Liver (tissue), 3 donors: Measurements from ENCODE around the gene PDZK1.
A peak's percentile ranks its signal among the peaks of the same experiment; 100 is the strongest.

Source experiments
- CTCF ChIP-seq: fragments of 150-350 bp; IDR thresholded peaks from 2 replicates; pipeline ENCODE4 v1.5.1; 2017; ENCODE audit warnings: improper control_type of control experiment, low read depth, low read length; ENCODE audit not compliant: missing input control
- EGR1 ChIP-seq, 2 donors: IDR thresholded peaks; 2 replicates each; pipeline ENCODE4 v1.6.1; 2016 to 2018; ENCODE audit warnings: antibody characterized with exemption in 2 of 2, low read depth in 2 of 2
- FOXA1 ChIP-seq: IDR thresholded peaks from 2 replicates; pipeline ENCODE4 v1.6.1; 2016; ENCODE audit warnings: antibody characterized with exemption
- JUND ChIP-seq, 2 donors: IDR thresholded peaks; 2 replicates each; pipeline ENCODE4 v1.6.1; 2016; ENCODE audit warnings: antibody characterized with exemption in 2 of 2
- MAX ChIP-seq: IDR thresholded peaks from 2 replicates; pipeline ENCODE4 v1.6.1; 2016; ENCODE audit warnings: antibody characterized with exemption
- RAD21 ChIP-seq, 2 donors: IDR thresholded peaks; 2 replicates each; pipeline ENCODE4 v1.6.1; 2016; ENCODE audit warnings: antibody characterized with exemption in 2 of 2, mild to moderate bottlenecking in 2 of 2
- REST ChIP-seq: IDR thresholded peaks from 2 replicates; pipeline ENCODE4 v1.6.1; 2016; ENCODE audit warnings: antibody characterized with exemption, mild to moderate bottlenecking
- SP1 ChIP-seq: IDR thresholded peaks from 2 replicates; pipeline ENCODE4 v1.6.1; 2018; ENCODE audit warnings: antibody characterized with exemption, mild to moderate bottlenecking
- TAF1 ChIP-seq: conservative IDR thresholded peaks from 2 replicates; pipeline ENCODE4 v1.6.1; 2016; ENCODE audit warnings: antibody characterized with exemption, mild to moderate bottlenecking
- ZBTB33 ChIP-seq: IDR thresholded peaks from 2 replicates; pipeline ENCODE4 v1.6.1; 2016; ENCODE audit warnings: antibody characterized with exemption
- donor health status: healthy.
- donor health status: healthy.

GRCh38 chr1:145711213-145711651 lies 4.1 kb upstream of the PDZK1 start:
- no peak for TF ChIP-seq REST
- no peak for TF ChIP-seq CTCF
- peak; percentile 60 for TF ChIP-seq SP1
- no peak for TF ChIP-seq TAF1
- peak; percentile 48 for TF ChIP-seq MAX
- peak in 1 of 2 donors; percentile 48 for TF ChIP-seq JUND (IDR thresholded peaks at IDR 0.05)
- no peak for TF ChIP-seq FOXA1
- TF ChIP-seq EGR1 (IDR thresholded peaks at IDR 0.05; ENCODE audit: low read depth in 2 of 2): no peak
- TF ChIP-seq RAD21 (IDR thresholded peaks at IDR 0.05): no peak
- TF ChIP-seq ZBTB33: no peak
